HG03135 (cell line): ENCODE measurements around the gene KIRREL3.

Source experiments
- ATAC-seq: cut with Tn5 transposase; IDR thresholded peaks from one replicate; pipeline ENCODE4 v1.9.1; 2021; ENCODE audit warnings: mild to moderate bottlenecking, moderate library complexity; ENCODE audit not compliant: unreplicated experiment

The KIRREL3 gene

DNA sequence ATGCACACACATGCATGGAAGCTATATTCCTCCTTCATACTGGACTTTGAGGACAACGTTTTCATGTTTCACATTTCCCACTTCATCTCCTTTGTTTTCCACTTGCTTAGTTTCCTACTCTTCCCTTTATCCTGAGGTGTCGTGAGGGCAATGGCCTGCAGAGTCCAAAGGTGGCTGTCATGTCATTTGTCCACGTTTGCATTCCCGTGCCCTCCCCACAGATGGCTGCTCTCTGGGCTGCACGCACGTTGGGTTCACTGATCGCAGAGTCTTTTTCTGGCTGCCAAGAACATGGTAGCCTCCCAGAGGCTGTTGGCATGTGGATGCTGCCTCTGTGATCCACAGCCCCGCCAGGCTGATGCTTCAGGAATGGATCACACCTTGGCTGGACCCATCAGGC lies 389.1 kb downstream of the KIRREL3 start:
- ATAC-seq: no peak

GRCh38 chr11:126608658-126609057 lies 391.9 kb downstream of the KIRREL3 start:
- ATAC-seq: no peak

DNA sequence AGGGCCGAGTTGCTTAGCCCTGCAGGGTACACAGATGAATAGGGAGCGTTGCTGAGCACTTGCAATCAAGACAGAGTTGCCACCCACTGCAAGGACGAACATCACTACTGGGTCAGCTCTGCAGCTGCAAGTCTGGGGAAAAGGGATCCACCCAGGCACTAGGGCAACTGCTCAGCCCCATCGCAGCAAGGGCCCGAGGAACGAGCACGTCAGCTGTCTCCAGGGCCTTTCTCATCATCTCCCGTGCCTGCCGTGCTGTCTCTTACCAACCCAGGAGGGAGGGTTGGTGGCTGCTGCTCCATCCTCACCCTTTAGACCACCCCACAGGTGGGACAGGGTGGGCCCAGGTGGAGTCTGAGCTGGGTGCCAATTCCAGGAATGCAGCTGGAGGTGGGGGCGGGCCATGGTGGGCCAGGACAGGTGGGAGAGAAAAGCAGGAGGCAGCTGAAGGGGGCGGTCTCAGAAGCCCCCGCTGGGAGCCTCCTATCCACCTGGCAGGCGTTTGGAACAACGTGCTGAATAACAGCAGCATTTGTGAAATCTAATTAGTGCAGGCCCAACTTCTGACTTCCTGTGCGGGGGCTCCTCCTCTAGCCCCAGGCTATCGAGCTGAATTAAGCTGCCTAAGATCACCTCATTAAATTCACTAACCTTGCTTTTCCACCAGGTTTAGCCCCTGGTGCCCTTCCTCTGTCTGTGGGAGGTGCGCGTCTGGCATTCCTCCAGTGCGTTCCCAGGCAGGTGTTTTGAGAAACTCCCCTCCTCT lies 392.6 kb downstream of the KIRREL3 start:
- ATAC-seq: no peak

- no peak for ATAC-seq
Observed at GRCh38 chr11:126607374-126607773, 393.2 kb downstream of the KIRREL3 start.

- no peak for ATAC-seq
Observed at GRCh38 chr11:126606484-126606883, 394.1 kb downstream of the KIRREL3 start.

- ATAC-seq: no peak
Observed at GRCh38 chr11:126604461-126604860, 396.1 kb downstream of the KIRREL3 start.

DNA sequence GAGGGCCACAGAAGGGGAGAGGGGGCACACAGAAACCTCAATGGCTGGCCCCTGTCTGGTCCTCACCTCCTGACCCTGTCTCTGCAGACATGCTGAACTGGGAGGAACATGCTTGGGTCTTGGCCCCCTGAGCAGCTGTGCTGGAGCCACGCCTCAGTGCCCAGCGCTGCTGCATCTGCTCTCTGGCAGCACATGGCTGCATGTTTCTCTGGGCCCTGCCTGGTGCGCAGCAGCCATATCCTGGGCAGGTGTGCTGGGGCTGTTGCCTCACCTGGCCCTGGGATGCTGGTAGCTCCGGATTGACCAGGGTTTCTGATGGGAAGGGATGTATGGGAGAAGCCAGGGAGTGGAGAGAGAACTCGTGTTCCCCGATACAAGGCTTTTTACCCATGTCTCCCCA lies 397.1 kb downstream of the KIRREL3 start:
- no peak for ATAC-seq

DNA sequence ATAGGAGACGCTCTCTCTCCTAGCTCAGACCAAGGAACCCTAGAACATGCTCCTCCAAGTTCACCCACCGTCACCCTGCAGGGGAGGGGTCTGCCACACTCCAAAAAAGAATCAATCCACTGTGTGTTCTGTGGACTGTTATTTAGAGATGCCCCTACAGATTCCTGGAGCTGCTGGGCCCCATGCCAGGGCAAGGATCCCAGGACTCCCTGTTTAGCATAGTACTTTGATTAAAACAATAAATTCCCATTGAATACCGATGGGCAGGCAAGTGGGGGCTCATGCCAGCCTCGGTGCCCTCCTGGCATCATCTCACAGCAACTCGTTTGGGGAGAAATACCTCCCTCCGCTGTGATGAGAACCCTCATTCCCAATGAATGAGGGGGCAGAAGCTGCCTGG lies 397.6 kb downstream of the KIRREL3 start:
- ATAC-seq: no peak

DNA sequence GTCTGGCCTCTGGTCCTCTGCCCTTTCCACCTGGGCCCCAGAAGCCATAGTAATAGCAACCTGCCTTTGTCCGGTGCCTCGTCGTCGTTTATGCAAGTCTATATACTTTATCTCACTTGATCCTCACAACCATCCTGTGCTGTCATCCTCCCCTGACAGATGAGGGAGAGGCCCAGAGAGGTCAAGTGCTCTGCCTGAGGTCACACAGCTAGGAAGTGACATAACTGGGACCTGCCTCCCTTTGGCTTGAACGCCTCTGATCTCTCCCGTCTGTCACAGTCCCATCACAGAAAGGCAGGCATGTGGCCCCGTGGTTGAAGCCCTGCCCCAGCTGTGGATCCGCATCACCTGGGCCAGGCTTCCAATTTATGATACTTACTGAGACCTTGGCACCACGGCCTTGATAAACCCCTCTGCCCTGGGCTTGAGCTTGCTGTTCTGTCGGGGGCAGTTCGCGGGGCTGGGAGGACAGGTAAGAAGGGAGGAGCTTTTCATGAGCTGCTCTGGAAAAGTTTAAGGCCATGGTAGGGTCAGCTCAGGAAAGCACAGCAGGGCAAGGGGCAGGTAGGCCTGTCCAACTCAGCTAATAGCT lies 398.1 kb downstream of the KIRREL3 start:
- no peak for ATAC-seq

GRCh38 chr11:126601550-126602215 lies 398.9 kb downstream of the KIRREL3 start:
- no peak for ATAC-seq

DNA sequence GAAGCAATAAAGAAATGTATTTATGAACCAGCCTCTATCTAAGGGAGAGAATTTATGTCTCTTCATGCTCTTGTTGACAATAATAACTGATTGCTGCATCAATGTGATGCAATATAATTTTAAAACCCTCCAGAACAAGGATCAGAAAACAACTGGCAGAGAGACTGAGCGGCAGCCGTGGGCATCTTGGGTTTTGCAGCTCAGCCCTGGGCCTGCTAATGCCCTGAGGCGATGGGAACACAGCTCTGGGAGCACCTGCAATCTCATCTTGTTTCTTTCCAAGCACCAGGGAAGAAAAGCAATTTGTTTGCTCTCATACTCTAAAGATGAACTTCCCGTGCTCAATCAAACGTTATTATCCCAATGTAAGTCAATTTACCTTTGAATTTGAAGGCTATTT lies 399.4 kb downstream of the KIRREL3 start:
- no peak for ATAC-seq

- no peak for ATAC-seq
Observed at GRCh38 chr11:126599217-126599897, 401.2 kb downstream of the KIRREL3 start.

DNA sequence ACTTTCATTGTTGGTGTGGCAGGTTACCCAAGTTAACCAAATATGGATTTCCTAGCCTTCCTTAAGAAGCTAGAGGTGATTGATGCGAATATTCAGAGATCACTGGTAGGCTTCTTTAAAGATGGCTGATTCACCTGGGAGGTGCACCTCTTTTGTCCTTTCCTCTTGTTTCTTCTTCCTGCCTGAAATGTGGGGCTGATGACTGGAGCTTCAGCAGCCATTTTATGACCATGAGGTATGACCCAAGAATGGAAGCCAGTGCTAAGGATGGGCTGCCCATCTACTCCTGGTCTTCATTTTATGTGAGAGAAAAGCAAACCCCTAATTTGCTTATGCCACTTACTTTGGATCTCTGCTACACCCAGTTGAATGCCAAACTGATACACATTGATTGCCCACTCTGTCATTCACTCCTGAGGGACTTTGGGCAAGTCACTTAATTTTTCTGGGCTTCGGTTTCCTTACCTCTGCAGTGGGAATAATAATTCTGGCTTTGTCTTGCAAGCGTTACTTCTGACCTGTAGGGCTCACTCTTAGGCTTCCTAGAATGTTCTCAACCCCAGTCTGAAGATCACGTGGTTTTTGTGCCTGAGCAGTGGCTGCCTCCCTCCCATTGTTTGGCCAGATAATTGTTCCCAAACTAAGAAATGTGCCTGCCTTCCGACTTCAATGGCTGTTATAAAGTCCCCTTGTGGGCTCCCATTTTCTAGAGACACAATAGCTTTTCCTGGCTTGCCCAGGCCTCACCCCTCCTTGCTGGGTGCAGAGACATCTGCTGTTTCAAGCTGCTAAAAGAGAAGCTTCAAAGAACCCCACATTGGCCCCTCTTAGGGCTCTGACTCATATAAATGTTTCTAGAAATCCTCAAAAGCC lies 402.0 kb downstream of the KIRREL3 start:
- ATAC-seq: no peak

GRCh38 chr11:126597041-126597440 lies 403.5 kb downstream of the KIRREL3 start:
- no peak for ATAC-seq

DNA sequence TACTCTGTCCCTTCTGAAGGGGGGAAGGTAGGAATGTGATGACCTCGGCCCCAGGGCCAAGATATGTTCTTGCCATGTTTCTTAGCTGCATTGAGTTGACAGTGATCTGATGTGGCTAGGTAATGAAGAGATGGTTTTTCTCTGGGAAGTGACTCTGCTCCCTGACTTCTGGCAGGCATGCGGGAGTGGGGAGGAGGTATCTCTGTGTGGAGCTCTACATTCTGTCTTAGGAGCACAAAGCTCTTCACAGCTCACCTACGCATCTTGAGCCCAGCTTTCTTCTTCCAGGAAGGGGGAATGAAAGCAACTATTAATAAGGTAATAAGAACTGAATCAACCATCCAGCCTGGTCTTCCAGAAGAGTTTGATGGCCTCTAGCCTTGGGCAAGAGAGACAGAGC lies 404.1 kb downstream of the KIRREL3 start:
- ATAC-seq: no peak

DNA sequence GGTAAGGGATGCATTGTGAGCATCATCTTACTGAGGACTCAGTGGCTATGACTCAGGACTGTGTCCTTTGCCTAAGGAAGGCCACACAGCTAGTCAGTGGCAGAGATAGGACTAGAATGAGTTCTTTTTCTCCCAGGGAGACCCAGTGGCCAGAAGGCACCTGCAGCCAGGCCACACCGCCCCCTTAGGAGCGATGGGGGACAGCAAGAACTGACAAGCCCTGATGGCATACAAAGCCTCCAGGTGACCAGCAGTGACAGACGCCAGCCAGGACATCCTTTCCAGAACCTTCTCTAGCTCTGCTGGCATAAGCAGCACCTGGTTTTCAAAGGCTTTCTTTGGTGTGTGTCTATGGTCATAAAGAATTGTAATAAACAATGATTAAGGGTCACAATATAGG lies 405.0 kb downstream of the KIRREL3 start:
- no peak for ATAC-seq

GRCh38 chr11:126594921-126595367 lies 405.6 kb downstream of the KIRREL3 start:
- ATAC-seq: no peak

GRCh38 chr11:126592496-126593410 lies 407.8 kb downstream of the KIRREL3 start:
- no peak for ATAC-seq

- ATAC-seq: no peak
Observed at GRCh38 chr11:126591966-126592489, 408.5 kb downstream of the KIRREL3 start.
